H1 (cell line): ENCODE data around the gene LYPD6.

Experiments
- ATF2 ChIP-seq: IDR thresholded peaks from 2 replicates; pipeline ENCODE4 v1.6.1; 2012; ENCODE audit warnings: low read length, inconsistent platforms
- CBX5 ChIP-seq: fragments of 300-800, 300-1000 bp; sonication (generic); IDR thresholded peaks from 2 replicates; pipeline ENCODE4 v1.7.1; 2016; ENCODE audit warnings: antibody characterized with exemption, low read length, low read depth
- CBX8 ChIP-seq: fragments of 300-800, 300-1000 bp; sonication (generic); IDR thresholded peaks from 2 replicates; pipeline ENCODE4 v1.7.1; 2016; ENCODE audit warnings: low read depth, low read length, borderline replicate concordance
- CEBPB ChIP-seq: IDR thresholded peaks from 2 replicates; pipeline ENCODE4 v1.6.1; 2012; ENCODE audit warnings: low read depth, low read length
- CHD2 ChIP-seq: IDR thresholded peaks from 2 replicates; pipeline ENCODE4 v1.6.1; 2012; ENCODE audit warnings: low read length, improper control_type of control experiment
- CTCF ChIP-seq, 3 experiments: IDR thresholded peaks; 1 replicate in 2 of 3; 2 replicates in 1 of 3; pipeline versions ENCODE4 v1.5.1 to v1.6.1; 2011; ENCODE audit warnings: low read length in 3 of 3, mild to moderate bottlenecking in 3 of 3, inconsistent platforms in 2 of 3, low read depth in 1 of 3, moderate library complexity in 1 of 3; ENCODE audit not compliant: insufficient read depth in 1 of 3; ENCODE audit errors: control extremely low read depth in 1 of 3
- EP300 ChIP-seq, 2 experiments: IDR thresholded peaks; 1 replicate in 1 of 2; 2 replicates in 1 of 2; pipeline ENCODE4 v1.6.1; 2011 to 2012; ENCODE audit warnings: low read depth in 2 of 2, low read length in 2 of 2, mild to moderate bottlenecking in 2 of 2, borderline replicate concordance in 1 of 2, inconsistent platforms in 1 of 2, moderate library complexity in 1 of 2
- EZH2 ChIP-seq: fragments of 200-600 bp; sonication (generic); IDR thresholded peaks from 2 replicates; pipeline ENCODE4 v1.7.1; 2012; ENCODE audit warnings: low read depth, mild to moderate bottlenecking, moderate library complexity, low read length, inconsistent platforms; ENCODE audit not compliant: severe bottlenecking
- GTF2F1 ChIP-seq: IDR thresholded peaks from 2 replicates; pipeline ENCODE4 v1.6.1; 2012; ENCODE audit warnings: low read depth, low read length, improper control_type of control experiment, borderline replicate concordance
- HDAC6 ChIP-seq: IDR thresholded peaks from one replicate; pipeline ENCODE4 v1.7.1; 2012; ENCODE audit warnings: low read depth, mild to moderate bottlenecking, inconsistent platforms, low read length, moderate library complexity
- KDM1A ChIP-seq: fragments of 200-600, 300-600 bp; sonication (generic); IDR thresholded peaks from 2 replicates; pipeline ENCODE4 v1.7.1; 2016; ENCODE audit warnings: mild to moderate bottlenecking, low read length, borderline replicate concordance
- POLR2A ChIP-seq, 2 experiments: IDR thresholded peaks; 1 replicate in 1 of 2; 2 replicates in 1 of 2; pipeline ENCODE4 v1.6.1; 2011; ENCODE audit warnings: low read depth in 2 of 2, low read length in 2 of 2, mild to moderate bottlenecking in 2 of 2; ENCODE audit errors: control extremely low read depth in 1 of 2
- POLR2AphosphoS5 ChIP-seq: IDR thresholded peaks from 2 replicates; pipeline ENCODE4 v1.6.1; 2011; ENCODE audit warnings: low read depth, low read length
- RFX5 ChIP-seq: IDR thresholded peaks from 2 replicates; pipeline ENCODE4 v1.6.1; 2011; ENCODE audit warnings: low read depth, low read length, improper control_type of control experiment, borderline replicate concordance

DNA sequence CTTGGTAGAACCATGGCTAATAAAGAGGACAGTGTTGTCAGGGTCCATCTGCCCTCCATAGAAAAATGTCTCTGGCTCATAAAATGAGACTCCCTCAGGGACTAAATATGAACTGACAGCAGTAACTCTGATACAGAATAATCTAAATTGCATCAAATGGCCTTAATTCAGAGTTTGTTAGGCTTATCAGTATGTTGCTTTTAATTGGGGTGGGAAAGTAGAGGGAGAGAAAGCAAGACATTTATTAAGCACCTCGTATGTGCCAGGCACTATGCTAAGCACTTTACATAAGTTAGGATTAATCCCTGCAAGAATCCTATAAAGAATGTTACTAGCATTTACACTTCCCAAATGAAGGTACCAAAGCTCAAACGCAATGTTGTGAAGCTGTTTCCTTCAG lies 142.0 kb downstream of the LYPD6 start:
- no peak for TF ChIP-seq POLR2A (IDR thresholded peaks at IDR 0.05; ENCODE audit: control extremely low read depth in 1 of 2, low read depth in 2 of 2, low read length in 2 of 2)
- no peak for TF ChIP-seq CHD2
- no peak for TF ChIP-seq CTCF (IDR thresholded peaks at IDR 0.05; ENCODE audit: control extremely low read depth in 1 of 3, insufficient read depth in 1 of 3, low read depth in 1 of 3, low read length in 3 of 3)
- no peak for TF ChIP-seq POLR2AphosphoS5
- TF ChIP-seq EP300 (IDR thresholded peaks at IDR 0.05; ENCODE audit: borderline replicate concordance in 1 of 2, low read depth in 2 of 2, low read length in 2 of 2) = no peak
- TF ChIP-seq CBX5 = no peak
- no peak for TF ChIP-seq ATF2
- no peak for TF ChIP-seq RFX5
- TF ChIP-seq CBX8 = no peak
- no peak for TF ChIP-seq GTF2F1
- no peak for TF ChIP-seq HDAC6
- TF ChIP-seq CEBPB = no peak
- TF ChIP-seq EZH2 = no peak
- no peak for TF ChIP-seq KDM1A
